GM23338 (cell line): ENCODE data around the gene SLC24A4. TPM values are rescaled to one million over a fixed set of nuclear protein-coding genes. Genes with fewer than 3 reads are reported as not detected.

Experiments
- ATAC-seq: fragments of 200-7000 bp; cut with Tn5 transposase; 3 replicates; pipeline ENCODE4 v1.9.1; 2020
- DNase-seq: peaks from one replicate; pipeline ENCODE4 v3.0.0-alpha.2; 2015; ENCODE audit warnings: low spot score
- H2AFZ ChIP-seq: fragments of 200-600 bp; sonication (generic); 2 replicates; pipeline ENCODE4 v1.8.0; 2016; ENCODE audit warnings: antibody characterized with exemption, mild to moderate bottlenecking, moderate library complexity
- H3F3A ChIP-seq: fragments of 200-600 bp; sonication (generic); replicated peaks from 2 replicates; pipeline ENCODE4 v1.8.0; 2017; ENCODE audit warnings: antibody characterized with exemption, mixed run types, low read depth
- H3K27ac ChIP-seq: fragments of 200-600 bp; sonication (generic); 2 replicates; pipeline ENCODE4 v1.6.1; 2016; ENCODE audit warnings: low read depth
- H3K27me3 ChIP-seq: fragments of 200-600 bp; sonication (generic); 2 replicates; pipeline ENCODE4 v1.8.0; 2016; ENCODE audit warnings: mild to moderate bottlenecking, mixed run types, moderate library complexity; ENCODE audit not compliant: insufficient read depth
- H3K36me3 ChIP-seq: fragments of 200-600 bp; sonication (generic); 2 replicates; pipeline ENCODE4 v1.8.0; 2016; ENCODE audit warnings: mild to moderate bottlenecking; ENCODE audit not compliant: insufficient read depth
- H3K4me1 ChIP-seq: fragments of 200-600 bp; sonication (generic); 2 replicates; pipeline ENCODE4 v1.8.0; 2016; ENCODE audit warnings: mild to moderate bottlenecking, moderate library complexity; ENCODE audit not compliant: insufficient read depth
- H3K4me2 ChIP-seq: fragments of 200-600 bp; sonication (generic); 2 replicates; pipeline ENCODE4 v1.7.1; 2017; ENCODE audit warnings: mixed run types
- H3K4me3 ChIP-seq: fragments of 200-600 bp; sonication (generic); 2 replicates; pipeline ENCODE4 v1.6.1; 2016; ENCODE audit warnings: mixed run types
- H3K79me2 ChIP-seq: fragments of 200-600 bp; sonication (generic); replicated peaks from 2 replicates; pipeline ENCODE4 v1.8.0; 2017; ENCODE audit warnings: mild to moderate bottlenecking; ENCODE audit not compliant: insufficient read depth
- H3K9me2 ChIP-seq: fragments of 200-600 bp; sonication (generic); 2 replicates; pipeline ENCODE4 v1.8.0; 2017; ENCODE audit not compliant: insufficient read depth
- H4K20me1 ChIP-seq: fragments of 200-600 bp; sonication (generic); replicated peaks from 2 replicates; pipeline ENCODE4 v1.8.0; 2017; ENCODE audit warnings: mild to moderate bottlenecking; ENCODE audit not compliant: insufficient read depth
- H3K27ac Mint-ChIP-seq: 2 replicates; pipeline ENCODE4 v1.8.0; 2020; ENCODE audit warnings: inconsistent platforms, mild to moderate bottlenecking, moderate library complexity, mixed read lengths
- H3K27me3 Mint-ChIP-seq: 3 replicates; pipeline ENCODE4 v1.8.0; 2022; ENCODE audit warnings: low read depth, mild to moderate bottlenecking, moderate library complexity, mixed read lengths, inconsistent platforms; ENCODE audit not compliant: insufficient read depth, poor library complexity
- H3K36me3 Mint-ChIP-seq: 3 replicates; pipeline ENCODE4 v1.8.0; 2021; ENCODE audit warnings: low read depth, mild to moderate bottlenecking, inconsistent platforms, moderate library complexity, mixed read lengths
- H3K4me1 Mint-ChIP-seq: 3 replicates; pipeline ENCODE4 v1.8.0; 2020; ENCODE audit warnings: mild to moderate bottlenecking, inconsistent platforms, mixed read lengths
- H3K4me3 Mint-ChIP-seq: 3 replicates; pipeline ENCODE4 v1.8.0; 2021; ENCODE audit warnings: moderate library complexity, mild to moderate bottlenecking, inconsistent platforms, mixed read lengths
- H3K9me3 Mint-ChIP-seq: 3 replicates; pipeline ENCODE4 v1.8.0; 2020; ENCODE audit warnings: moderate library complexity, mild to moderate bottlenecking, inconsistent platforms, mixed read lengths
- CTCF ChIP-seq, 2 experiments: fragments of 200-600 bp in 1 of 2; sonication (generic) in 1 of 2; conservative IDR thresholded peaks; 2 replicates each; pipeline versions ENCODE4 v1.5.1 to v1.6.1; 2016 to 2017; ENCODE audit warnings: antibody characterized with exemption in 2 of 2, low read depth in 2 of 2, mild to moderate bottlenecking in 2 of 2, moderate library complexity in 1 of 2
- ETS1 ChIP-seq: IDR thresholded peaks from 2 replicates; pipeline ENCODE4 v1.6.1; 2016; ENCODE audit warnings: antibody characterized with exemption
- EZH2 ChIP-seq: fragments of 200-600 bp; sonication (generic); IDR thresholded peaks from one replicate; pipeline ENCODE4 v1.8.0; 2017; ENCODE audit warnings: antibody characterized with exemption, mild to moderate bottlenecking, low read depth; ENCODE audit not compliant: unreplicated experiment
- JUNB ChIP-seq: IDR thresholded peaks from one replicate; pipeline ENCODE4 v1.6.1; 2016; ENCODE audit warnings: antibody characterized with exemption; ENCODE audit not compliant: unreplicated experiment
- NANOG ChIP-seq: IDR thresholded peaks from 2 replicates; pipeline ENCODE4 v1.6.1; 2016; ENCODE audit warnings: antibody characterized with exemption, borderline replicate concordance
- ZNF114 ChIP-seq: fragments of 250-450 bp; sonication (Bioruptor Pico); IDR thresholded peaks from 2 replicates; pipeline ENCODE4 v1.5.0; 2020; ENCODE audit warnings: mild to moderate bottlenecking, moderate library complexity
- ZNF331 ChIP-seq: fragments of 250-450 bp; sonication (Bioruptor Pico); IDR thresholded peaks from 2 replicates; pipeline ENCODE4 v1.5.0; 2020; ENCODE audit warnings: low read depth, mild to moderate bottlenecking, moderate library complexity
- polyA plus RNA-seq: library from polyadenylated mRNA; unstranded; fragments of >200 nt; fragmentation: Nextera tagmentation; extraction: Ambion mirVana; gene quantifications from 2 replicates; pipeline ENCODE4 v1.2.1, GENCODE V29; 2016
- total RNA-seq: library from RNA; depleted of rRNA; stranded (reverse); fragments of >200 nt; shearing (Covaris generic); gene quantifications from 2 replicates; pipeline ENCODE4 v1.2.3, GENCODE V29; 2014

The SLC24A4 gene
- total and polyA plus RNA-seq, 2 experiments from 2014 or later: 0.06 to 0.38 TPM

- no peak overlapping the region for H3K27ac Mint-ChIP-seq
- Histone ChIP-seq H4K20me1 (no peaks in the 10 kb centered on the region), H2AFZ (0 out of 2 replicates have a peak overlapping the region, but pooled peaks have one; percentile 56), H3K4me1 (peaks cover 6% of the 10 kb centered on the region; the same call in 1 of the 2 replicates), H3K27me3 (no peaks in the 10 kb centered on the region), H3K79me2 (no peaks in the 10 kb centered on the region), H3K36me3 (no peaks in the 10 kb centered on the region), H3K9me2 (no peaks in the 10 kb centered on the region), H3K4me2 (no peak overlapping the region), H3K27ac (no peak overlapping the region), H3F3A (no peaks in the 10 kb centered on the region), H3K4me3 (no peak overlapping the region)
- no peaks in the 10 kb centered on the region for H3K9me3 Mint-ChIP-seq
- ATAC-seq (peak; percentile 68), DNase-seq (peak; percentile 31)
- no peak overlapping the region for H3K4me3 Mint-ChIP-seq
- H3K4me1 Mint-ChIP-seq: peaks cover 35% of the 10 kb centered on the region
- H3K27me3 Mint-ChIP-seq: peaks cover 6% of the 10 kb centered on the region
- TF ChIP-seq ETS1 (no peak), CTCF (conservative IDR thresholded peaks at IDR 0.05; ENCODE audit: low read depth in 2 of 2) (peak; percentile 51 to 55)
- no peaks in the 10 kb centered on the region for H3K36me3 Mint-ChIP-seq
Measured at GRCh38 chr14:92382677-92383076, 59.7 kb downstream of the SLC24A4 start.

- no peak for TF ChIP-seq JUNB
- no peak for TF ChIP-seq ZNF331 (CRISPR knock-in tag)
- no peaks in the 10 kb centered on the region for H3K36me3 ChIP-seq
- no peak for ATAC-seq
- no peaks in the 10 kb centered on the region for H3K79me2 ChIP-seq
- H3K9me2 ChIP-seq: no peaks in the 10 kb centered on the region
- H4K20me1 ChIP-seq: no peaks in the 10 kb centered on the region
- Mint-ChIP-seq H3K27ac (no peak overlapping the region), H3K36me3 (no peaks in the 10 kb centered on the region), H3K4me1 (peaks cover 35% of the 10 kb centered on the region), H3K4me3 (no peak overlapping the region), H3K9me3 (no peaks in the 10 kb centered on the region), H3K27me3 (peaks cover 6% of the 10 kb centered on the region)
- no peaks in the 10 kb centered on the region for H3K27me3 ChIP-seq
- no peaks in the 10 kb centered on the region for H3F3A ChIP-seq
- no peak for DNase-seq
- no peak overlapping the region for H3K27ac ChIP-seq
- 0 out of 2 replicates have a peak overlapping the region, but pooled peaks have one; percentile 10 for H2AFZ ChIP-seq
- H3K4me2 ChIP-seq: no peak overlapping the region
- no peak overlapping the region for H3K4me3 ChIP-seq
- H3K4me1 ChIP-seq: peaks cover 6% of the 10 kb centered on the region; the same call in 1 of the 2 replicates
Measured at GRCh38 chr14:92383805-92384204, 60.8 kb downstream of the SLC24A4 start.

- H3K27me3 ChIP-seq: no peaks in the 10 kb centered on the region
- H3F3A ChIP-seq: no peaks in the 10 kb centered on the region
- H4K20me1 ChIP-seq: no peaks in the 10 kb centered on the region
- H3K4me2 ChIP-seq: no peak overlapping the region
- H3K36me3 Mint-ChIP-seq: no peaks in the 10 kb centered on the region
- H2AFZ ChIP-seq: no peak overlapping the region
- H3K4me1 Mint-ChIP-seq: peaks cover 37% of the 10 kb centered on the region
- H3K27me3 Mint-ChIP-seq: peaks cover 8% of the 10 kb centered on the region
- no peaks in the 10 kb centered on the region for H3K9me2 ChIP-seq
- H3K4me3 ChIP-seq: no peak overlapping the region
- H3K27ac Mint-ChIP-seq: no peak overlapping the region
- no peaks in the 10 kb centered on the region for H3K79me2 ChIP-seq
- DNase-seq: no peak
- no peaks in the 10 kb centered on the region for H3K36me3 ChIP-seq
- H3K4me3 Mint-ChIP-seq: no peak overlapping the region
- H3K27ac ChIP-seq: no peak overlapping the region
- peaks cover 6% of the 10 kb centered on the region; the same call in 1 of the 2 replicates for H3K4me1 ChIP-seq
- peak; percentile 48 for ATAC-seq
- H3K9me3 Mint-ChIP-seq: no peaks in the 10 kb centered on the region
- TF ChIP-seq NANOG (no peak), ZNF114 (no peak), EZH2 (no peak), CTCF (conservative IDR thresholded peaks at IDR 0.05; ENCODE audit: low read depth in 2 of 2) (no peak)
Measured at GRCh38 chr14:92384461-92385133, 61.6 kb downstream of the SLC24A4 start.
